Calu3 (cell line): Measurements from ENCODE around the gene MYBPHL. TPM values are rescaled to one million over a fixed set of nuclear protein-coding genes. Genes with fewer than 3 reads are reported as not detected.

Experiments used
- BruUV-seq: library from RNA; stranded (reverse); fragments of 400-500 nt; replicated peaks from 2 replicates; lab custom pipeline; 2021; lab: Mats Ljungman, UMichigan
- CTCF ChIA-PET: fragments of 300-600 bp; sonication (Branson Sonifier 250); formaldehyde crosslinking; loops from one replicate; lab custom pipeline; 2022; ENCODE audit warnings: antibody characterized with exemption; lab: Charles Lee
- DNase-seq: peaks from one replicate; pipeline ENCODE4 v3.0.0; 2022
- H3K27ac Mint-ChIP-seq: one replicate; pipeline ENCODE4 v1.8.0; 2022; ENCODE audit warnings: mixed read lengths; ENCODE audit not compliant: unreplicated experiment
- H3K27me3 Mint-ChIP-seq: one replicate; pipeline ENCODE4 v1.8.0; 2022; ENCODE audit warnings: mixed read lengths; ENCODE audit not compliant: unreplicated experiment
- H3K36me3 Mint-ChIP-seq: one replicate; pipeline ENCODE4 v1.8.0; 2022; ENCODE audit warnings: mild to moderate bottlenecking, moderate library complexity, mixed read lengths; ENCODE audit not compliant: insufficient read depth, unreplicated experiment
- H3K4me1 Mint-ChIP-seq: one replicate; pipeline ENCODE4 v1.8.0; 2022; ENCODE audit warnings: mild to moderate bottlenecking, low read depth, mixed read lengths; ENCODE audit not compliant: unreplicated experiment
- H3K4me3 Mint-ChIP-seq: one replicate; pipeline ENCODE4 v1.8.0; 2022; ENCODE audit warnings: mild to moderate bottlenecking, low read depth, moderate library complexity, mixed read lengths; ENCODE audit not compliant: unreplicated experiment
- H3K9me3 Mint-ChIP-seq: one replicate; pipeline ENCODE4 v1.8.0; 2022; ENCODE audit warnings: low read depth, mixed read lengths; ENCODE audit not compliant: unreplicated experiment
- intact Hi-C: fragments of 100-400 bp; cut with micrococcal nuclease; formaldehyde crosslinking; loops from one replicate; pipeline ENCODE4 v1.10.0; 2022; ENCODE audit not compliant: unreplicated experiment
- total RNA-seq: library from RNA; stranded (reverse); gene quantifications from 2 replicates; pipeline ENCODE4 v1.2.3, GENCODE V29; 2022
- TF ChIP-seq, protein P1 (sequence below): fragments of 200-600 bp; IDR thresholded peaks from one replicate; pipeline ENCODE4 v1.8.0; 2022; ENCODE audit warnings: antibody characterized with exemption; ENCODE audit not compliant: unreplicated experiment

The MYBPHL gene
- total RNA-seq, 1 experiment from 2014 or later = not detected

DNA sequence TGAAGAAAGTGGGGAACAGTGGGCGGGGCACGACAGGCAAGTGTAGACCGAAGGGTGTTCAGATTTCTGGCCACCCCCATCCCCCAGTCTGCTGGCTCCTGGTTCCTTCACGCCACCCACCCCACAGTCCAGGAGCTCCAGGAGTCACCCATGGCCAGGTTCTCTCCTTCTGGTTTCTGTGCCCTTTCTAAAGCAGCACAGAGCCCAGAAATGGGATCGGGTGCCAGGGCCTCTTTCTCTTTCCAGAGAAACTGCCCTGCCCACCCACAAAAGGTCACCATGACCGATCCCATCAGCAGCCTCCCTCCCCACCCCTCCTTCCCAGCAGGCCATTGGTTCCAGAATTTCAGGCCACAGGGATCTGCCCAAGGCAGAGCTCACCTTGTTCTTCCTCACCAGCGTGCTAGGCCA, 60.7 kb downstream of the MYBPHL start:
- H3K4me1 Mint-ChIP-seq = no peaks in the 10 kb centered on the region
- TF ChIP-seq, protein P1, sequence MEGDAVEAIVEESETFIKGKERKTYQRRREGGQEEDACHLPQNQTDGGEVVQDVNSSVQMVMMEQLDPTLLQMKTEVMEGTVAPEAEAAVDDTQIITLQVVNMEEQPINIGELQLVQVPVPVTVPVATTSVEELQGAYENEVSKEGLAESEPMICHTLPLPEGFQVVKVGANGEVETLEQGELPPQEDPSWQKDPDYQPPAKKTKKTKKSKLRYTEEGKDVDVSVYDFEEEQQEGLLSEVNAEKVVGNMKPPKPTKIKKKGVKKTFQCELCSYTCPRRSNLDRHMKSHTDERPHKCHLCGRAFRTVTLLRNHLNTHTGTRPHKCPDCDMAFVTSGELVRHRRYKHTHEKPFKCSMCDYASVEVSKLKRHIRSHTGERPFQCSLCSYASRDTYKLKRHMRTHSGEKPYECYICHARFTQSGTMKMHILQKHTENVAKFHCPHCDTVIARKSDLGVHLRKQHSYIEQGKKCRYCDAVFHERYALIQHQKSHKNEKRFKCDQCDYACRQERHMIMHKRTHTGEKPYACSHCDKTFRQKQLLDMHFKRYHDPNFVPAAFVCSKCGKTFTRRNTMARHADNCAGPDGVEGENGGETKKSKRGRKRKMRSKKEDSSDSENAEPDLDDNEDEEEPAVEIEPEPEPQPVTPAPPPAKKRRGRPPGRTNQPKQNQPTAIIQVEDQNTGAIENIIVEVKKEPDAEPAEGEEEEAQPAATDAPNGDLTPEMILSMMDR = no peak
- H3K27ac Mint-ChIP-seq = no peak overlapping the region
- intact Hi-C loops = no loop called here
- peaks cover 26% of the 10 kb centered on the region for H3K27me3 Mint-ChIP-seq
- no peaks in the 10 kb centered on the region for H3K9me3 Mint-ChIP-seq
- DNase-seq = no peak
- peaks cover 18% of the 10 kb centered on the region for H3K36me3 Mint-ChIP-seq
- no peak overlapping the region for H3K4me3 Mint-ChIP-seq
- BruUV-seq = no TSS peak
- CTCF ChIA-PET = interaction anchor here (0.6 kb wide), 1 partner anchor 439 kb away, joined by 3 read pairs; no protein-coding TSS in a partner anchor

DNA sequence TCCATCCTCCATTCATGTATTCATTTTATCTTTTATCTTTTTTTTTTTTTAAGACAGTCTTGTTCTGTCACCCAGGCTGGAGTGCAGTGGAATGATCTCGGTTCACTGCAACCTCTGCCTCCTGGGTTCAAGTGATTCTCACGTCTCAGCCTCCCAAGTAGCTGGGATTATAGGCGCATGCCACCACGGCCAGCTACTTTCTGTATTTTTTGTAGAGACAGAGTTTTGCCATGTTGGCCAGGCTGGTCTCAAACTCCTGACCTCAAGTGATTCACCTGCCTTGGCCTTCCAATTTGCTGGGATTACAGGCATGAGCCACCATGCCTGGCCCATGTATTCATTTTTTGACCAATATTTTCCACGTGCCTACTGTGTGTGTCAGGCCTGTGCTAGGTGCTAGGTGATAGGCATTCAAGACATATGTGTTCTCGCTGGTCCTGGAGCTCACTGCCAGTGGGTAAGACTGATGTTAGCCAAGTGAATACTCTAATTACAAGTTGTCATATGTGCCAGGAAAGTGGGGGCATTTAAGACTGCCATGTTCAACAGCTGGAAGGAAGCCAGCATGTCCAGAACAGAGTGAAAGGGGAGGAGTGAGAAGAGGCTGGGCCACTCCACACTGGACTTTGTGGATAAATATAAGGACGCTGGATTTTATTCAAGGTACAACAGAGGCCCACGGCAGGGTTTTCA, 62.8 kb downstream of the MYBPHL start:
- Mint-ChIP-seq H3K27me3 (peaks cover 26% of the 10 kb centered on the region), H3K4me3 (no peak overlapping the region), H3K9me3 (no peaks in the 10 kb centered on the region), H3K36me3 (peaks cover 40% of the 10 kb centered on the region), H3K4me1 (peaks cover 7% of the 10 kb centered on the region), H3K27ac (no peak overlapping the region)
- BruUV-seq = no TSS peak
- CTCF ChIA-PET = interaction anchor here (0.7 kb wide), 1 partner anchor 1197 kb away, joined by 3 read pairs; no protein-coding TSS in a partner anchor
- TF ChIP-seq, protein P1 = no peak
- no peak for DNase-seq
- intact Hi-C loops = no loop called here

DNA sequence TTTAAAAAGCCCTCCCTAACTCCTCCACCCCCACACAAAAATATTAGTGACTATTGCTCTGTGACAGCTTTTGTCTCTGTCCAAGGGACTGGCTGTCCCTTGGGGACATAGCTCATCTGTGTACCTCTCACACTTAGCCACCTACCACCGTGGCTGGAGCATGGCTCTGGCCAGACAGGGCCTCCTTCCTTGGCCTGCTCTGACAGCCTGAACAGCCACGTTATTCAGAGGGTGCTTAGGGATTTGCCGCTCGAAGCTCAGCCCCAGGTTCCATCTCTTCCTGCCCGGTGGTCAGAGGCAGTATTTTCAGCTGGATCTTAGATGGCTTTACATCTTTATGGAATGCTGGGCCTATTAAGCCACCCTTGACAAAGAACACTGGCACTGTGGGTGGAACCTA, 63.6 kb downstream of the MYBPHL start:
- DNase-seq = no peak
- Mint-ChIP-seq H3K4me1 (peaks cover 7% of the 10 kb centered on the region), H3K27ac (no peak overlapping the region), H3K9me3 (no peaks in the 10 kb centered on the region), H3K27me3 (peaks cover 26% of the 10 kb centered on the region), H3K36me3 (peaks cover 47% of the 10 kb centered on the region), H3K4me3 (no peak overlapping the region)
- TF ChIP-seq, protein P1 = no peak
- CTCF ChIA-PET = no interaction called here
- BruUV-seq = no TSS peak
- intact Hi-C loops = no loop called here

DNA sequence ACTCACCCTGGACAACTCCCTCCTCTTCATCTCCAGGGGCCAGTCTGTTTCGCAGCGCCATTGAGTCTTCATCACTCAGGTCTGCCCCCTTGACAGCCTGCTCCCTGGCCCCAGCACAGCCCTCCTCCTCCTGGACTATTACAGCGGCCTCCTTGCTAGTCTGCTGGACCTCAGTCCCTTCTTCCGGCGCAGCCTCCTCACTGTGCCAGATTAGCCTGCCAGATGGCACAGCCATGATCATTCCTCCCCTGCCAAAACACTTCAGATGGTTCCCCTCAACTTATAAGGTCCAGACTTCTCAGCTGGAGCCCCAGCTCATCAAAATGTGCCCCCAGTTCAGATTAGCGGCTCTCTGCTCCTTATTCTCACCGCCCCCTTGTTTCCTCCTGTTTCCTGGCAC, 64.4 kb downstream of the MYBPHL start:
- CTCF ChIA-PET = no interaction called here
- H3K4me3 Mint-ChIP-seq = no peak overlapping the region
- no peak for DNase-seq
- no peaks in the 10 kb centered on the region for H3K9me3 Mint-ChIP-seq
- H3K27me3 Mint-ChIP-seq = peaks cover 26% of the 10 kb centered on the region
- intact Hi-C loops = no loop called here
- no TSS peak for BruUV-seq
- TF ChIP-seq, protein P1 = no peak
- H3K27ac Mint-ChIP-seq = peak overlapping the region; percentile 66
- peaks cover 55% of the 10 kb centered on the region for H3K36me3 Mint-ChIP-seq
- H3K4me1 Mint-ChIP-seq = peaks cover 7% of the 10 kb centered on the region

Other genes with a start within 250 kb of the MYBPHL start
- gene TAF13, start 231.0 kb downstream of the MYBPHL start, total RNA-seq = 20.6 and 26.1 TPM in 2 replicates
- gene TMEM167B, start 216.2 kb downstream of the MYBPHL start, total RNA-seq = 13.6 and 14.5 TPM in 2 replicates
- gene ELAPOR1, start 192.9 kb downstream of the MYBPHL start, total RNA-seq = 0.45 TPM in 1 of 2 replicates, not detected in the other
- 119 and 129 TPM in 2 replicates for gene SARS1, start 93.1 kb downstream of the MYBPHL start, total RNA-seq
- gene CELSR2, start 57.5 kb downstream of the MYBPHL start, total RNA-seq = 5.1 and 5.3 TPM in 2 replicates
- gene PSRC1, start 23.9 kb downstream of the MYBPHL start, total RNA-seq = 17.1 and 21.3 TPM in 2 replicates
- gene SORT1, start 90.9 kb upstream of the MYBPHL start, total RNA-seq = 46.3 and 68.2 TPM in 2 replicates
- 108 and 121 TPM in 2 replicates for gene PSMA5, start 119.4 kb upstream of the MYBPHL start, total RNA-seq
- gene SYPL2, start 159.5 kb upstream of the MYBPHL start, total RNA-seq = 0.20 TPM in 1 of 2 replicates, not detected in the other
- 4.3 and 4.5 TPM in 2 replicates for gene ATXN7L2, start 176.9 kb upstream of the MYBPHL start, total RNA-seq
- 9.0 and 9.6 TPM in 2 replicates for gene CYB561D1, start 187.1 kb upstream of the MYBPHL start, total RNA-seq
- gene AMIGO1, start 202.7 kb upstream of the MYBPHL start, total RNA-seq = 1.3 and 1.5 TPM in 2 replicates
- gene GPR61, start 232.9 kb upstream of the MYBPHL start, total RNA-seq = not detected in 2 replicates
- 6.3 and 6.5 TPM in 2 replicates for gene GNAI3, start 241.6 kb upstream of the MYBPHL start, total RNA-seq